GM12878 (cell line): ENCODE measurements around the gene ZNF512. TPM values are rescaled to one million over a fixed set of nuclear protein-coding genes. Genes with fewer than 3 reads are reported as not detected.
A peak's percentile ranks its signal among the peaks of the same experiment; 100 is the strongest.

Experiments used
- ATF3 ChIP-seq: IDR thresholded peaks from 2 replicates; pipeline ENCODE4 v1.6.1; 2011; ENCODE audit warnings: low read depth, mild to moderate bottlenecking, low read length, moderate library complexity, borderline replicate concordance; ENCODE audit errors: extremely low read depth
- CBFB ChIP-seq: IDR thresholded peaks from 2 replicates; pipeline ENCODE4 v1.6.1; 2016; ENCODE audit warnings: antibody characterized with exemption, low read depth
- CEBPZ ChIP-seq: fragments of 150-350 bp; IDR thresholded peaks from 2 replicates; pipeline ENCODE4 v1.6.1; 2016; ENCODE audit warnings: low read depth, low read length
- CHD4 ChIP-seq: fragments of 200-600 bp; sonication (generic); IDR thresholded peaks from 2 replicates; pipeline ENCODE4 v1.6.1; 2016; ENCODE audit warnings: mild to moderate bottlenecking
- CREB1 ChIP-seq: IDR thresholded peaks from 2 replicates; pipeline ENCODE4 v1.6.1; 2012; ENCODE audit warnings: low read depth, mild to moderate bottlenecking, inconsistent platforms
- ELK1 ChIP-seq: IDR thresholded peaks from 2 replicates; pipeline ENCODE4 v1.6.1; 2012; ENCODE audit warnings: low read depth, low read length, improper control_type of control experiment
- LARP7 ChIP-seq: fragments of 450-650 bp; IDR thresholded peaks from 2 replicates; pipeline ENCODE4 v1.6.1; 2017; ENCODE audit warnings: mild to moderate bottlenecking
- NBN ChIP-seq: fragments of 450-650 bp; IDR thresholded peaks from 2 replicates; pipeline ENCODE4 v1.6.1; 2016
- NFIC ChIP-seq: IDR thresholded peaks from 2 replicates; pipeline ENCODE4 v1.6.1; 2012; ENCODE audit warnings: low read depth, mild to moderate bottlenecking, inconsistent platforms, low read length, moderate library complexity
- POLR2AphosphoS2 ChIP-seq: IDR thresholded peaks from 2 replicates; pipeline ENCODE4 v1.6.1; 2011; ENCODE audit warnings: low read depth, mild to moderate bottlenecking, low read length, improper control_type of control experiment, moderate library complexity
- RB1 ChIP-seq: fragments of 450-650 bp; formaldehyde crosslinking; IDR thresholded peaks from 2 replicates; pipeline ENCODE4 v1.6.1; 2017; ENCODE audit warnings: mild to moderate bottlenecking, borderline replicate concordance
- RCOR1 ChIP-seq: conservative IDR thresholded peaks from 2 replicates; pipeline ENCODE4 v1.6.1; 2012; ENCODE audit warnings: low read depth, low read length, improper control_type of control experiment
- SMC3 ChIP-seq: IDR thresholded peaks from 2 replicates; pipeline ENCODE4 v1.6.1; 2011; ENCODE audit warnings: low read length, improper control_type of control experiment, borderline replicate concordance
- STAT1 ChIP-seq: fragments of 450-650 bp; conservative IDR thresholded peaks from 2 replicates; pipeline ENCODE4 v1.6.1; 2014; ENCODE audit warnings: antibody characterized with exemption, mild to moderate bottlenecking
- YY1 ChIP-seq: IDR thresholded peaks from 2 replicates; pipeline ENCODE4 v1.6.1; 2011; ENCODE audit warnings: low read depth, mild to moderate bottlenecking, low read length
- ZBED1 ChIP-seq: IDR thresholded peaks from 2 replicates; pipeline ENCODE4 v1.6.1; 2016; ENCODE audit warnings: borderline replicate concordance
- ZBTB33 ChIP-seq: fragments of 450-650 bp; IDR thresholded peaks from 2 replicates; pipeline ENCODE4 v1.6.1; 2017; ENCODE audit warnings: mild to moderate bottlenecking
- ZBTB40 ChIP-seq: fragments of 450-650 bp; IDR thresholded peaks from 2 replicates; pipeline ENCODE4 v1.6.1; 2016; ENCODE audit warnings: mild to moderate bottlenecking, moderate library complexity, borderline replicate concordance
- polyA plus RNA-seq, 11 experiments: library from polyadenylated mRNA; depleted of rRNA in 4 of 11; unstranded in 6 of 11; stranded (reverse) in 5 of 11; fragments of >200 nt; fragmentation: Nextera tagmentation in 4 of 11; fragmentation: Illumina TruSeq in 1 of 11; extraction: Ambion mirVana in 4 of 11; extraction: Trizol in 1 of 11; gene quantifications; 1 replicate in 1 of 11; 2 replicates in 10 of 11; pipeline versions ENCODE4 v1.2.1 to v1.2.3, GENCODE V29; 2011 to 2016; ENCODE audit warnings: inconsistent platforms in 2 of 11, missing spikeins in 2 of 11, low read depth in 1 of 11
- total RNA-seq, 4 experiments: library from RNA; depleted of rRNA in 3 of 4; stranded (reverse); fragments of >200 nt in 3 of 4; fragmentation: Illumina TruSeq in 1 of 4; extraction: Trizol in 1 of 4; gene quantifications; 2 replicates each; pipeline versions ENCODE4 v1.2.1 to v1.2.3, GENCODE V29; 2013 to 2021

The ZNF512 gene
- total and polyA plus RNA-seq, 10 of the 15 experiments (the other 5 are each of a cell fraction or from before 2014, with no cell fraction given): 14.1 to 61.9 (median 31.2) TPM

GRCh38 chr2:27582695-27583389 lies at the start of gene ZNF512 (continued):
- TF ChIP-seq ZBTB33: no peak
- TF ChIP-seq LARP7: no peak
- TF ChIP-seq NBN: no peak
- TF ChIP-seq RB1: no peak
- TF ChIP-seq ELK1: peak; percentile 81
- peak; percentile 57; the same call in 1 of the 2 replicates for TF ChIP-seq YY1
- no peak for TF ChIP-seq CHD4
- TF ChIP-seq RCOR1: no peak
- TF ChIP-seq ZBTB40: peak; percentile 90
- no peak for TF ChIP-seq CEBPZ
- TF ChIP-seq ATF3: peak; percentile 74; the same call in 1 of the 2 replicates
- peak; percentile 59; the same call in 1 of the 2 replicates for TF ChIP-seq CREB1
- TF ChIP-seq SMC3: no peak
- no peak; the same call in 1 of the 2 replicates for TF ChIP-seq NFIC
- TF ChIP-seq POLR2AphosphoS2: no peak; the same call in 1 of the 2 replicates
- TF ChIP-seq ZBED1: no peak
- peak; percentile 60; the same call in 1 of the 2 replicates for TF ChIP-seq CBFB
- TF ChIP-seq STAT1: no peak; the same call in 1 of the 2 replicates
